A549 treated with AZD9567 at 1 μM for 4 hours (cell line): ENCODE results near the gene PLEKHG1. TPM values are rescaled to one million over a fixed set of nuclear protein-coding genes. Genes with fewer than 3 reads are reported as not detected.

Source experiments
- total RNA-seq: library from RNA; stranded (reverse); fragments of 200-300 nt; extraction: Qiagen RNA extraction; gene quantifications from 5 replicates; pipeline ENCODE4 v1.2.3, GENCODE V29; 2022; ENCODE audit not compliant: insufficient read depth

PLEKHG1 gene
- 0.33 to 0.59 TPM (median 0.39 TPM) in 5 replicates for total RNA-seq

DNA sequence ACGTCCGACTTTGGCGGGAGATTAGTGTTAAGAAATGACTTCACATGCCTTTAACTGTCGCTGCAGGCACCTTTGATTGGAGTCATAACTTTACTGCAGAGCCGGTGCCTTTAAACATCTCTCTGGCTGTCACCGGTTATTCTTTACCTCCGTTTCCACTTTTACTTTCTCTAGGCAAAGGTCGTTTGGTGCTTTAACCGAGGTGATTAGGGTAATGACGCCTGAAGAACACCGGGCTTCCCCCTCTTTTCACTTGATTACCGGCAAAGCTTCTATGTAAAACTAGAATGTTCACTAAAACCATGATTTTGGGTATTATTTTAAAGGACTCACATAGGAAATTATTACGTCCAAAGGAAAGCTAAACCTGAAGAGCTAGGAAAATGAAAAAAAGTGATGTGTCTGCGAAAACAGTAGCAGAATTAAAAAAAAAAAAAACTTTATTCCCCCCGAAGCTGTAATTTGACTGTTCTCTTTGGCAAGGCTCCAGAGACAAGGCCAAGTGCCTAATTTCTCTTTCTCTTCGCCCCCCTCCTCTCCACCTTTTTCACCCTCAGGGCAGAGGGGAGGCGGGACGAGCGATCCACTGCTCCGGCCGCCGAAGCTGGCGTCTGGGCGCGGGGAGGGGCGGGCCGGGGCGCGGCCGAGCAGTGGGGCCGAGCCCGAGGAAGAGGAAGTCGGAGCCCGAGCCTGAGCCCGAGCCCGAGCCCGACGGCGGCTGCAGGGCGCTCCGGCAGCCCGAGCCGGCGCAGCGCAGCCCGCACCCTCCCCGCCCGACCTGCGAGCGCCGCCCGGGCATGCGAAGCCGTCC lies at the start of gene PLEKHG1:
Gene PLEKHG1 (plus strand): TSS at position 687 of the 811 bp plus-strand sequence. CDS start 133,797 bp downstream, outside the sequence.

Other genes starting within 250 kb of the PLEKHG1 start
- 0.01 TPM in 1 of 5 replicates, not detected in the others for gene IYD, start 230.9 kb upstream of the PLEKHG1 start, total RNA-seq